Ovary (tissue), 9 donors: ENCODE results near the gene ICE2. TPM values are rescaled to one million over a fixed set of nuclear protein-coding genes. Genes with fewer than 3 reads are reported as not detected.

ENCODE experiments used
- DNase-seq, 5 donors: peaks; one replicate each; pipeline ENCODE4 v3.0.0-alpha.2; 2019 to 2020
- H3K27ac ChIP-seq, 2 donors: fragments of 200-600 bp; one replicate each; pipeline versions ENCODE4 v1.5.1 to v1.8.0; 2019 to 2022
- H3K27me3 ChIP-seq: fragments of 200-600 bp; one replicate; pipeline ENCODE4 v1.8.0; 2022
- H3K36me3 ChIP-seq: fragments of 200-600 bp; sonication (generic); one replicate; pipeline ENCODE4 v1.5.1; 2019
- H3K4me1 ChIP-seq: one replicate; pipeline ENCODE4 v1.8.1; 2013; ENCODE audit warnings: mild to moderate bottlenecking, moderate library complexity; ENCODE audit not compliant: insufficient read depth
- H3K4me3 ChIP-seq: fragments of 200-600 bp; sonication (generic); one replicate; pipeline ENCODE4 v1.5.1; 2017
- H3K9me3 ChIP-seq, 2 donors: fragments of 200-600 bp in 1 of 2; sonication (generic) in 1 of 2; one replicate each; pipeline versions ENCODE4 v1.5.1 to v1.8.1; 2013 to 2019; ENCODE audit warnings: mild to moderate bottlenecking in 1 of 2, moderate library complexity in 1 of 2
- CTCF ChIP-seq, 3 donors: fragments of 450-650 bp in 2 of 3; fragments of 200-600 bp in 1 of 3; IDR thresholded peaks; one replicate each; pipeline versions ENCODE4 v1.5.1 to v1.8.0; 2016 to 2022; ENCODE audit warnings: antibody characterized with exemption in 3 of 3, mild to moderate bottlenecking in 1 of 3
- EP300 ChIP-seq: sonication (generic); formaldehyde crosslinking; IDR thresholded peaks from one replicate; pipeline ENCODE4 v1.6.1; 2017; ENCODE audit warnings: antibody characterized with exemption
- POLR2A ChIP-seq: fragments of 450-650 bp; IDR thresholded peaks from one replicate; pipeline ENCODE4 v1.6.1; 2017; ENCODE audit warnings: antibody characterized with exemption, mild to moderate bottlenecking, moderate library complexity
- WGBS, 3 donors: extraction: QIAGEN DNeasy Blood & Tissue Kit in 1 of 3; methylation state at CpG; one replicate each; pipeline versions ENCODE4 v1.1.5 to v1.1.7; 2013 to 2017; 5-methylcytosine and 5-hydroxymethylcytosine counted together
- intact Hi-C, 4 donors: fragments of 100-400 bp; cut with DNase I; formaldehyde crosslinking; loops; one replicate each; pipeline versions ENCODE4 v1.11.0 to v1.15.1; 2022 to 2023
- polyA plus RNA-seq, 2 donors: library from polyadenylated mRNA; stranded (reverse); fragments of 200-250 nt in 1 of 2; fragments of 350-450 nt in 1 of 2; fragmentation: Illumina TruSeq in 1 of 2; extraction: RNeasy Lipid Tissue Mini Kit (QIAGEN cat#74804) in 1 of 2; gene quantifications; one replicate each; pipeline ENCODE4 v1.2.3, GENCODE V29; 2013 to 2014
- total RNA-seq, 7 donors: library from RNA; depleted of rRNA in 2 of 7; stranded (reverse); fragments of >200 nt in 2 of 7; fragmentation: NEBNext Ultra II Directional in 3 of 7; extraction: Animal tissue kit (Norgen Biotek cat#: 25700) in 3 of 7; gene quantifications; one replicate each; pipeline versions ENCODE4 v1.1.0 to v1.2.4, GENCODE V29; 2016 to 2023
- donor health status: DM: no; HTN: no; CAD: no; lungs with moderate emphysema.
- donor health status: DM: no; HTN: no; CAD: no.
- donor health status: Bipolar disorder and iron deficiency.
- donor health status: DM: yes; HTN: yes; CAD: no.
- donor health status: DM: no; HTN: no; CAD: no.
- donor health status: DM: yes; HTN: yes; CAD: no.

The ICE2 gene
- total and polyA plus RNA-seq, 9 donors, result 16.4 to 72.0 (median 53.0) TPM

GRCh38 chr15:60419753-60420152 lies 59.2 kb downstream of the ICE2 start:
- no peaks in the 10 kb centered on the region for H3K36me3 ChIP-seq
- no peak for DNase-seq
- no peaks in the 10 kb centered on the region for H3K27me3 ChIP-seq
- H3K4me3 ChIP-seq, result no peak overlapping the region
- intact Hi-C loops, result no loop called here
- H3K9me3 ChIP-seq, result no peaks in the 10 kb centered on the region
- H3K4me1 ChIP-seq, result no peaks in the 10 kb centered on the region
- H3K27ac ChIP-seq, result no peak overlapping the region
- TF ChIP-seq CTCF (IDR thresholded peaks at IDR 0.05), result no peak
- no peak for TF ChIP-seq EP300
- no peak for TF ChIP-seq POLR2A
- WGBS, 3 donors, result 64 to 85% (median 82%) methylated on average over 2 of the region's 2 CpGs

- H3K4me3 ChIP-seq, result no peak overlapping the region
- H3K36me3 ChIP-seq, result no peaks in the 10 kb centered on the region
- 95 to 97% (median 96%) methylated on average over 3 of the region's 3 CpGs for WGBS, 3 donors
- H3K27ac ChIP-seq, result no peak overlapping the region
- H3K4me1 ChIP-seq, result no peaks in the 10 kb centered on the region
- TF ChIP-seq POLR2A, result no peak
- intact Hi-C loops, result no loop called here
- H3K27me3 ChIP-seq, result no peaks in the 10 kb centered on the region
- H3K9me3 ChIP-seq, result no peaks in the 10 kb centered on the region
- DNase-seq, result no peak
These were observed 60.8 kb downstream of the ICE2 start for GRCh38 chr15:60418096-60418495.

- H3K27ac ChIP-seq, result no peak overlapping the region
- no peaks in the 10 kb centered on the region for H3K4me1 ChIP-seq
- TF ChIP-seq POLR2A (no peak), EP300 (no peak), CTCF (IDR thresholded peaks at IDR 0.05) (no peak)
- WGBS, 3 donors, result 98 to 100% (median 99%) methylated on average over 4 of the region's 4 CpGs
- no peak for DNase-seq
- H3K36me3 ChIP-seq, result no peaks in the 10 kb centered on the region
- no peaks in the 10 kb centered on the region for H3K9me3 ChIP-seq
- intact Hi-C loops, result no loop called here
- no peaks in the 10 kb centered on the region for H3K27me3 ChIP-seq
- H3K4me3 ChIP-seq, result no peak overlapping the region
These were observed 61.8 kb downstream of the ICE2 start for GRCh38 chr15:60417112-60417511.

- Histone ChIP-seq H3K9me3 (no peaks in the 10 kb centered on the region), H3K36me3 (no peaks in the 10 kb centered on the region), H3K4me3 (no peak overlapping the region), H3K4me1 (no peaks in the 10 kb centered on the region), H3K27me3 (no peaks in the 10 kb centered on the region), H3K27ac (no peak overlapping the region)
- intact Hi-C loops, result no loop called here
- DNase-seq, result no peak
- WGBS, 3 donors, result 96 to 98% (median 98%) methylated on average over 3 of the region's 3 CpGs
- TF ChIP-seq EP300 (no peak), POLR2A (no peak), CTCF (IDR thresholded peaks at IDR 0.05) (no peak)
These were observed 62.5 kb downstream of the ICE2 start for GRCh38 chr15:60416484-60416883.

- Histone ChIP-seq H3K4me3 (no peak overlapping the region), H3K27me3 (no peaks in the 10 kb centered on the region), H3K4me1 (no peaks in the 10 kb centered on the region), H3K9me3 (no peaks in the 10 kb centered on the region), H3K27ac (no peak overlapping the region), H3K36me3 (no peaks in the 10 kb centered on the region)
- intact Hi-C loops, result no loop called here
- TF ChIP-seq EP300 (no peak), CTCF (IDR thresholded peaks at IDR 0.05) (no peak), POLR2A (no peak)
- no peak for DNase-seq
- WGBS, 3 donors, result 53 to 63% (median 58%) methylated on average over 10 of the region's 10 CpGs
These were observed 64.8 kb downstream of the ICE2 start for GRCh38 chr15:60414016-60414682.
